ENCODE measurements around the gene SQSTM1. TPM values are rescaled to one million over a fixed set of nuclear protein-coding genes. Genes with fewer than 3 reads are reported as not detected.

SQSTM1 gene
- total RNA-seq, 1 experiment from 2014 or later = 612 TPM

- H3K4me3 Mint-ChIP-seq (ENCODE audit: unreplicated experiment) = no peak overlapping the region
- no peak for DNase-seq (ENCODE audit: unreplicated experiment)
- peaks cover 9% of the 10 kb centered on the region for H3K9me3 Mint-ChIP-seq (ENCODE audit: unreplicated experiment)
- CTCF ChIA-PET = no interaction called here
- intact Hi-C loops (cut with micrococcal nuclease) = no loop called here
- TF ChIP-seq CTCF (IDR thresholded peaks at IDR 0.05; ENCODE audit: unreplicated experiment) = no peak
- POLR2A ChIA-PET = interaction anchor here (1.4 kb wide), 1 partner anchor 10 kb away, joined by 4 read pairs; no protein-coding TSS in a partner anchor
- H3K4me1 Mint-ChIP-seq (ENCODE audit: insufficient read depth, unreplicated experiment) = no peaks in the 10 kb centered on the region
- peaks cover 55% of the 10 kb centered on the region for H3K36me3 Mint-ChIP-seq (ENCODE audit: insufficient read depth, unreplicated experiment)
- H3K27ac Mint-ChIP-seq (ENCODE audit: low read depth, unreplicated experiment) = no peak overlapping the region
- no TSS peak for BruUV-seq (replicated peaks)
- no peaks in the 10 kb centered on the region for H3K27me3 Mint-ChIP-seq (ENCODE audit: insufficient read depth, unreplicated experiment)
Measured at GRCh38 chr5:179879003-179879689, 58.4 kb downstream of the SQSTM1 start.

GRCh38 chr5:179879690-179880010 is 58.9 kb downstream of the SQSTM1 start:
- Mint-ChIP-seq H3K4me1 (ENCODE audit: insufficient read depth, unreplicated experiment) (no peaks in the 10 kb centered on the region), H3K36me3 (ENCODE audit: insufficient read depth, unreplicated experiment) (peaks cover 58% of the 10 kb centered on the region), H3K9me3 (ENCODE audit: unreplicated experiment) (peaks cover 9% of the 10 kb centered on the region), H3K27me3 (ENCODE audit: insufficient read depth, unreplicated experiment) (no peaks in the 10 kb centered on the region), H3K27ac (ENCODE audit: low read depth, unreplicated experiment) (no peak overlapping the region), H3K4me3 (ENCODE audit: unreplicated experiment) (no peak overlapping the region)
- TF ChIP-seq CTCF (IDR thresholded peaks at IDR 0.05; ENCODE audit: unreplicated experiment) = no peak
- DNase-seq (ENCODE audit: unreplicated experiment) = no peak
- CTCF ChIA-PET = interaction anchor here (1.2 kb wide), 1 partner anchor 10 kb away, joined by 4 read pairs; no protein-coding TSS in a partner anchor
- intact Hi-C loops (cut with micrococcal nuclease) = no loop called here
- POLR2A ChIA-PET = interaction anchor here (1.4 kb wide), 1 partner anchor 10 kb away, joined by 4 read pairs; no protein-coding TSS in a partner anchor
- no TSS peak for BruUV-seq (replicated peaks)

DNA sequence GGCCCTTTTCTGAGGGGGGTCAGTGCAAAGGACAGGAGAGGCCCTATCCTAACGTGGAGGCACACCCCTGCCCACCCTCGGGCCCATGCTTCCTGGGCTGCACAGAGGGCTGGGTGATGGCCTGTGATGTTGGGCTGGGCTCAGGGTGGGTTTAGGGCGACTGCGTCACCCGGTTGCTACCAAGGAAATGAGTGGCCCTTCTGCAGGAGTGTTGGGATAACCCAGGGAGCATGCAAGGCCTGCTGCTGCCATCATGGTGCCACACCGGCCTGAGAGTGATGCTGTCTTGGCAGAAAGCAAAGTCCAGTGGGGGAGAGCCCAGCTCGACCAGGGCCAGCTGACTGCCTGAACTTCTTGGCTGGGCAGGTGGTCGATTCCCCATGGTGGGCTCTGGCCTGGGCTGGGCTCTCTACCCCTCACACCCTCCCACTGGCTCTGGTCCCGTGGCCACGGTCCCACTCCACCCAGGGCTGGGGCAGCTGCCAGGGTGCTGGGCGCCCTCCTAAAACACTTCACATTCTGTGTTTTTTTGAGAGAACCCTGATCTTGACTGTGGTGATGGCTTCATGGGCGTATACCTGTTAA is 59.5 kb downstream of the SQSTM1 start:
- POLR2A ChIA-PET = no interaction called here
- H3K27me3 Mint-ChIP-seq (ENCODE audit: insufficient read depth, unreplicated experiment) = no peaks in the 10 kb centered on the region
- H3K4me3 Mint-ChIP-seq (ENCODE audit: unreplicated experiment) = no peak overlapping the region
- no TSS peak for BruUV-seq (replicated peaks)
- no peak for TF ChIP-seq CTCF (IDR thresholded peaks at IDR 0.05; ENCODE audit: unreplicated experiment)
- H3K9me3 Mint-ChIP-seq (ENCODE audit: unreplicated experiment) = peaks cover 9% of the 10 kb centered on the region
- CTCF ChIA-PET = interaction anchor here (0.6 to 1.2 kb wide), 3 partner anchors 11 to 659 kb away, joined by 3 to 4 read pairs (median 3); no protein-coding TSS in a partner anchor
- intact Hi-C loops (cut with micrococcal nuclease) = no loop called here
- H3K4me1 Mint-ChIP-seq (ENCODE audit: insufficient read depth, unreplicated experiment) = no peaks in the 10 kb centered on the region
- H3K27ac Mint-ChIP-seq (ENCODE audit: low read depth, unreplicated experiment) = no peak overlapping the region
- DNase-seq (ENCODE audit: unreplicated experiment) = no peak
- peaks cover 58% of the 10 kb centered on the region for H3K36me3 Mint-ChIP-seq (ENCODE audit: insufficient read depth, unreplicated experiment)

GRCh38 chr5:179880848-179881590 is 60.3 kb downstream of the SQSTM1 start:
- intact Hi-C loops (cut with micrococcal nuclease) = no loop called here
- peaks cover 60% of the 10 kb centered on the region for H3K36me3 Mint-ChIP-seq (ENCODE audit: insufficient read depth, unreplicated experiment)
- no peaks in the 10 kb centered on the region for H3K4me1 Mint-ChIP-seq (ENCODE audit: insufficient read depth, unreplicated experiment)
- ChIA-PET POLR2A (no interaction called here), CTCF (interaction anchor here (0.6 to 1.2 kb wide), 4 partner anchors 12 to 658 kb away, joined by 3 to 4 read pairs (median 3); no protein-coding TSS in a partner anchor)
- peaks cover 15% of the 10 kb centered on the region for H3K9me3 Mint-ChIP-seq (ENCODE audit: unreplicated experiment)
- no peak for DNase-seq (ENCODE audit: unreplicated experiment)
- H3K27me3 Mint-ChIP-seq (ENCODE audit: insufficient read depth, unreplicated experiment) = no peaks in the 10 kb centered on the region
- TF ChIP-seq CTCF (IDR thresholded peaks at IDR 0.05; ENCODE audit: unreplicated experiment) = no peak
- H3K27ac Mint-ChIP-seq (ENCODE audit: low read depth, unreplicated experiment) = no peak overlapping the region
- BruUV-seq (replicated peaks) = no TSS peak
- H3K4me3 Mint-ChIP-seq (ENCODE audit: unreplicated experiment) = no peak overlapping the region

Data from MCF 10A (cell line).